ENCODE results near the gene SCAF11.

Gene SCAF11

DNA sequence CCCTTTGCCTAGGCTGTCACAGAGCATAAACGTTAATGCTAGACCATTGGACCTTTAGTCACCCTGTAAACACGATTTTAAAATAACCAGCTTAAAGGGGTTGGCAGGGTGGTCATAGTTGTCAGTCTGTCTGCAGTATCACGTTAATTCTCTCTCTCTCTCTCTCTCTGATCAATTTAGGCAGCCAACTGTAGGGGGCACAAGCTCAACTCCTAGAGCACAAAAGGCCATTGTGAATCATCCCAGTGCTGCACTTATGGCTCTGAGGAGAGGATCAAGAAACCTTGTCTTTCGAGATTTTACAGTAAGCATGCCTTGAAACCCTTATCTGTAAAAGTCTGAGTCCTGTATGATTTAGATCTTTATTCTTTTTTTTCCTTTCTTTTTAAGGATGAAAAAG lies 97.1 kb downstream of the SCAF11 start:
- no peaks in the 10 kb centered on the region for H3K9me3 Mint-ChIP-seq
- peaks cover 29% of the 10 kb centered on the region for H3K36me3 Mint-ChIP-seq (ENCODE audit: insufficient read depth)
- no peak overlapping the region for H3K4me3 Mint-ChIP-seq
- no peaks in the 10 kb centered on the region for H3K27me3 Mint-ChIP-seq
- DNase-seq (ENCODE audit: low spot score in 2 of 2) (no peak), ATAC-seq (replicated peaks; ENCODE audit: extremely low read depth, poor library complexity, severe bottlenecking) (no peak)
- H3K4me1 Mint-ChIP-seq: no peaks in the 10 kb centered on the region
- no peak overlapping the region for H3K27ac Mint-ChIP-seq (ENCODE audit: low read depth)

- no peaks in the 10 kb centered on the region for H3K4me1 Mint-ChIP-seq
- no peaks in the 10 kb centered on the region for H3K27me3 Mint-ChIP-seq
- DNase-seq (ENCODE audit: low spot score in 2 of 2): no peak
- H3K9me3 Mint-ChIP-seq: no peaks in the 10 kb centered on the region
- peaks cover 28% of the 10 kb centered on the region for H3K36me3 Mint-ChIP-seq (ENCODE audit: insufficient read depth)
- H3K4me3 Mint-ChIP-seq: no peak overlapping the region
- no peak overlapping the region for H3K27ac Mint-ChIP-seq (ENCODE audit: low read depth)
- ATAC-seq (replicated peaks; ENCODE audit: extremely low read depth, poor library complexity, severe bottlenecking): no peak
Observed at GRCh38 chr12:45890276-45890675, 100.1 kb downstream of the SCAF11 start.

DNA sequence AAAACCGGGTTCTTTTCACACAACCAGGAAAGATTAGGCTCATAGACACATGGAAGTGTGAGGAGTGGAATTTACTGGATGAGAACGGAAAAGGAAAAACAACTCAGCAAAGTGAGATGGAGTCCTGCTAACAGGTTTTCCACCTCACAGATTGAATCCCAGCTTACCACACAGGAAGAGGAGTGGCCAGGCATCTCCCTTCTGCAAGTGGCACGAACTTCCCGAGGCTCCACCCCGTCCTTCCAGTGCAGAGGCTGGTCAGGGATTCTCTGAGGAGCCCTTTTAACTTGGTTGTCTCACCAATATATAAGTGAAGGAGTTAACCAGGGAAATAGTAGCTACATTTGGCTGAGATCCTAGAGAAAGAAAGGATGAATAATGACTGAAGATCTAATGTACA lies 102.8 kb downstream of the SCAF11 start:
- Mint-ChIP-seq H3K36me3 (ENCODE audit: insufficient read depth) (peaks cover 9% of the 10 kb centered on the region), H3K4me1 (no peaks in the 10 kb centered on the region), H3K9me3 (no peaks in the 10 kb centered on the region), H3K27ac (ENCODE audit: low read depth) (peak overlapping the region; percentile 20), H3K4me3 (no peak overlapping the region), H3K27me3 (no peaks in the 10 kb centered on the region)
- ATAC-seq (replicated peaks; ENCODE audit: extremely low read depth, poor library complexity, severe bottlenecking) (no peak), DNase-seq (ENCODE audit: low spot score in 2 of 2) (no peak)

DNA sequence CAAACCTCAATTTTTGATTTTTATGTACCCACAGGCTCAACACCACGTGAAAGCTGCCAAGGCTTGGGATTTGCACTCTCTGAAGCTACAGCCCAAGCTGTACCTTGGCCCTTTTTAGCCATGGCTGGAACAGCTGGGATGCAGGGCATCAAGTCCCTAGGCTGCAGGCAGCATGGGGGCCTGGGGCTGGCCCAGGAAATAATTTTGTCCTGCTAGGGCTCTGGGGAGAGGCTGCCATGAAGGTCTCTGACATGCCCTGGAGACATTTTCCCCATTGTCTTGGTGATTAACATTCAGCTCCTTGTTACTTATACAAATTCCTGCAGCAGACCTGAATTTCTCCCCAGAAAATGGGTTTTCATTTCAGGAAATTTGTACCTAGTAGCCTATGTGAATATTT lies 103.7 kb downstream of the SCAF11 start:
- DNase-seq (ENCODE audit: low spot score in 2 of 2): no peak
- Mint-ChIP-seq H3K27me3 (no peaks in the 10 kb centered on the region), H3K4me3 (no peak overlapping the region), H3K4me1 (peaks cover 4% of the 10 kb centered on the region), H3K36me3 (ENCODE audit: insufficient read depth) (peaks cover 12% of the 10 kb centered on the region), H3K27ac (ENCODE audit: low read depth) (no peak overlapping the region), H3K9me3 (no peaks in the 10 kb centered on the region)
- no peak for ATAC-seq (replicated peaks; ENCODE audit: extremely low read depth, poor library complexity, severe bottlenecking)

- H3K4me3 Mint-ChIP-seq: no peak overlapping the region
- H3K9me3 Mint-ChIP-seq: no peaks in the 10 kb centered on the region
- H3K36me3 Mint-ChIP-seq (ENCODE audit: insufficient read depth): peaks cover 15% of the 10 kb centered on the region
- ATAC-seq (replicated peaks; ENCODE audit: extremely low read depth, poor library complexity, severe bottlenecking): no peak
- no peak overlapping the region for H3K27ac Mint-ChIP-seq (ENCODE audit: low read depth)
- DNase-seq (ENCODE audit: low spot score in 2 of 2): no peak
- no peaks in the 10 kb centered on the region for H3K27me3 Mint-ChIP-seq
- peaks cover 27% of the 10 kb centered on the region for H3K4me1 Mint-ChIP-seq
Observed at GRCh38 chr12:45883187-45883586, 107.2 kb downstream of the SCAF11 start.

- Mint-ChIP-seq H3K27ac (ENCODE audit: low read depth) (peak overlapping the region; percentile 77), H3K27me3 (no peaks in the 10 kb centered on the region), H3K9me3 (no peaks in the 10 kb centered on the region), H3K4me3 (no peak overlapping the region), H3K4me1 (peaks cover 47% of the 10 kb centered on the region), H3K36me3 (ENCODE audit: insufficient read depth) (peaks cover 9% of the 10 kb centered on the region)
- DNase-seq (ENCODE audit: low spot score in 2 of 2): no peak
- ATAC-seq (replicated peaks; ENCODE audit: extremely low read depth, poor library complexity, severe bottlenecking): no peak
Observed at GRCh38 chr12:45880533-45880932, 109.8 kb downstream of the SCAF11 start.

DNA sequence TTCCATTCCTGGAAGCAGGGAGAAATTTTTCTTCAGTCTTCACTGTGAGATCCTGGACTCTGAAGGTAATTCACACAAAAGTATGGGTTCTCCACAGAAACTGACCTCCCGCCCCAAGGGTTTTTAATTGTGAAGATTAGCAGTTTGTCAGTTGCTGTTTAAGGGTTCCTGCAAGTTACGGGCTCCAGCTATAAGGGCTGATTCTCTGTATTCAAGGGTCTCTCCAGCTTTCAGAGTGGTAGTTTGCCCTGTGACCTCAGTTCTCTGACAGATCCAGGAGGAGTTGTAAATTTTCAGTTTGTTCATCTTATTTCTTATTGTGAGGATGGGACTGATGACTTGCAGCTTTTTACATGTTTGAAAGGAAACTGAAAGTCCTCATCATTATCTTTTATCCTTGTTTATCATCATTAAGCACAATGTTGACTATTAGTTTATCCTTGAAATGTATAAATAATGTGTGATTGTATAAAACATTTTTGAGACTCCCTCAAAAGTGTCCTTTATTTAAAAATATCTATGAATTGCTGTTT lies 110.9 kb downstream of the SCAF11 start:
- ATAC-seq (replicated peaks; ENCODE audit: extremely low read depth, poor library complexity, severe bottlenecking) (no peak), DNase-seq (ENCODE audit: low spot score in 2 of 2) (no peak)
- H3K4me3 Mint-ChIP-seq: peak overlapping the region; percentile 36
- peaks cover 10% of the 10 kb centered on the region for H3K36me3 Mint-ChIP-seq (ENCODE audit: insufficient read depth)
- no peaks in the 10 kb centered on the region for H3K9me3 Mint-ChIP-seq
- H3K27ac Mint-ChIP-seq (ENCODE audit: low read depth): peak overlapping the region; percentile 77
- H3K4me1 Mint-ChIP-seq: peaks cover 47% of the 10 kb centered on the region
- H3K27me3 Mint-ChIP-seq: no peaks in the 10 kb centered on the region

GRCh38 chr12:45878630-45879255 lies 111.6 kb downstream of the SCAF11 start:
- DNase-seq (ENCODE audit: low spot score in 2 of 2): peak in 1 of 2 donors; percentile 39
- H3K9me3 Mint-ChIP-seq: no peaks in the 10 kb centered on the region
- peak; percentile 77 for ATAC-seq (replicated peaks; ENCODE audit: extremely low read depth, poor library complexity, severe bottlenecking)

DNA sequence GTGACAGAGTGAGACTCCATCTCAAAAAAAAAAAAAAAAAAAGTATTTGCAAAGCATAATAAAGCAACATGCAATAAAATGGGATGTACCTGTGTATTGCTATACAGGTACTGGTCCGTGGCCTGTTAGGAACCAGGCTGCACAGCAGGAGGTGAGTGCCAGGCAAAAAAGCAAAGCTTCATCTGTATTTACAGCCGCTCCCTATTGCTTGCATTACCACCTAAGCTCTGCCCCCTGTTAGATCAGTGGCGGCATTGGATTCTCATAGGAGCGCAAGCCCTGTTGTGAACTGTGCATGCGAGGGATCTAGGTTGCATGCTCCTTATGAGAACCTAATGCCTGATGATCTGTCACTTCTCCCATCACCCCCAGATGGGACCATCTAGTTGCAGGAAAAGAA lies 113.3 kb downstream of the SCAF11 start:
- Mint-ChIP-seq H3K9me3 (no peaks in the 10 kb centered on the region), H3K4me1 (peaks cover 59% of the 10 kb centered on the region), H3K4me3 (no peak overlapping the region), H3K27ac (ENCODE audit: low read depth) (peak overlapping the region; percentile 80), H3K36me3 (ENCODE audit: insufficient read depth) (peaks cover 12% of the 10 kb centered on the region), H3K27me3 (no peaks in the 10 kb centered on the region)
- DNase-seq (ENCODE audit: low spot score in 2 of 2) (no peak), ATAC-seq (replicated peaks; ENCODE audit: extremely low read depth, poor library complexity, severe bottlenecking) (no peak)

More at GRCh38 chr12:45878630-45879255, 111.6 kb downstream of the SCAF11 start:
- Mint-ChIP-seq H3K27me3 (no peaks in the 10 kb centered on the region), H3K4me1 (peaks cover 47% of the 10 kb centered on the region), H3K27ac (ENCODE audit: low read depth) (peak overlapping the region; percentile 77), H3K4me3 (peak overlapping the region; percentile 36), H3K36me3 (ENCODE audit: insufficient read depth) (peaks cover 13% of the 10 kb centered on the region)

DNA sequence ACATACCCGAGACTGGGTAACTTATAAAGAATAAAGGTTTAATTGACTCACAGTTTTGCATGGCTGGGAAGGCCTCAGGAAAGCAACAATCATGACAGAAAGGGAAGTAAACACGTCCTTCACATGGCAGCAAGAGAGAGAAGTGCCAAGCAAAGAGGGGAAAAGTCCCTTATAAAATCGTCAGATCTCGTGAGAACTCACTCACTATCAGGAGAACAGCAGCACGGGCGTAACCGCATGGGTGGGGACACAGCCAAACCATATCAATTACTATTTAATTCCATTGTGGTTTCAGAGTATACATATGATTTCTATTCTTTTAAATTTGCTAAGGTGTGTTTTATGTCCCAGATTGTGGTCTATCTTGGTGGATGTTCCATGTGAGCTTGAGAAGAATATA lies 117.9 kb downstream of the SCAF11 start:
- DNase-seq (ENCODE audit: low spot score in 2 of 2) (no peak), ATAC-seq (replicated peaks; ENCODE audit: extremely low read depth, poor library complexity, severe bottlenecking) (no peak)
- Mint-ChIP-seq H3K27me3 (no peaks in the 10 kb centered on the region), H3K36me3 (ENCODE audit: insufficient read depth) (peaks cover 22% of the 10 kb centered on the region), H3K4me3 (no peak overlapping the region), H3K9me3 (no peaks in the 10 kb centered on the region), H3K4me1 (peaks cover 35% of the 10 kb centered on the region), H3K27ac (ENCODE audit: low read depth) (peak overlapping the region; percentile 68)
